HG03520 (cell line): ENCODE results near the gene MSLN.
"Not testable (repeated sequence)": the region's sequence is repeated elsewhere in the genome, so short reads cannot be mapped to it uniquely, and the experiment has no call there.

Source experiments
- ATAC-seq: cut with Tn5 transposase; IDR thresholded peaks from one replicate; pipeline ENCODE4 v1.9.1; 2021; ENCODE audit warnings: mild to moderate bottlenecking, moderate library complexity; ENCODE audit not compliant: unreplicated experiment

Gene MSLN

GRCh38 chr16:754121-754607 is 6.4 kb upstream of the MSLN start:
- not testable (repeated sequence) for ATAC-seq

GRCh38 chr16:754656-755055 is 5.9 kb upstream of the MSLN start:
- no peak for ATAC-seq

GRCh38 chr16:756428-756827 is 4.1 kb upstream of the MSLN start:
- no peak for ATAC-seq

- ATAC-seq = no peak
Measured at GRCh38 chr16:759110-759910, 1.2 kb upstream of the MSLN start.

- ATAC-seq = no peak
Measured at GRCh38 chr16:760065-760464, 469 bp upstream of the MSLN start.

- ATAC-seq = no peak
Measured at GRCh38 chr16:761625-762513, 1.3 kb downstream of the MSLN start.

GRCh38 chr16:762595-763268 is 2.2 kb downstream of the MSLN start:
- no peak for ATAC-seq

GRCh38 chr16:763369-764183 is 3.0 kb downstream of the MSLN start:
- no peak for ATAC-seq

GRCh38 chr16:764184-764750 is 3.7 kb downstream of the MSLN start:
- ATAC-seq = no peak

- ATAC-seq = no peak
Measured at GRCh38 chr16:764848-765487, 4.4 kb downstream of the MSLN start.

- no peak for ATAC-seq
Measured at GRCh38 chr16:765488-765865, 4.9 kb downstream of the MSLN start.

GRCh38 chr16:766008-766819 is 5.7 kb downstream of the MSLN start:
- no peak for ATAC-seq

GRCh38 chr16:766820-767640 is 6.5 kb downstream of the MSLN start:
- no peak for ATAC-seq

GRCh38 chr16:767743-768235 is 7.3 kb downstream of the MSLN start:
- no peak for ATAC-seq

- no peak for ATAC-seq
Measured at GRCh38 chr16:768428-768827, 7.9 kb downstream of the MSLN start.

GRCh38 chr16:769184-769784 is 8.8 kb downstream of the MSLN start:
- ATAC-seq = no peak

GRCh38 chr16:769934-770333 is 9.4 kb downstream of the MSLN start:
- ATAC-seq = no peak
